Panc1 (cell line): ENCODE results near the gene RAB42. TPM values are rescaled to one million over a fixed set of nuclear protein-coding genes. Genes with fewer than 3 reads are reported as not detected.
A peak's percentile ranks its signal among the peaks of the same experiment; 100 is the strongest.

Experiments
- ATAC-seq: fragments of 200-7000 bp; cut with Tn5 transposase; 2 replicates; pipeline ENCODE4 v1.9.1; 2020; ENCODE audit warnings: mild to moderate bottlenecking, moderate library complexity
- BruUV-seq: library from RNA; stranded (reverse); fragments of 400-500 nt; replicated peaks from 2 replicates; lab custom pipeline; 2021; lab: Mats Ljungman, UMichigan
- CTCF ChIA-PET: fragments of 300-600 bp; sonication (Branson Sonifier 250); formaldehyde crosslinking; loops from one replicate; lab custom pipeline; 2022; ENCODE audit warnings: antibody characterized with exemption; lab: Charles Lee
- POLR2A ChIA-PET: fragments of 300-600 bp; sonication (Branson Sonifier 250); formaldehyde crosslinking; loops from one replicate; lab custom pipeline; 2022; ENCODE audit warnings: antibody characterized with exemption; lab: Charles Lee
- DNase-seq: peaks from one replicate; pipeline ENCODE4 v3.0.0-alpha.2; 2010; ENCODE audit warnings: low read depth, low spot score
- H3K27ac ChIP-seq: 2 replicates; pipeline ENCODE4 v1.5.1; 2011; ENCODE audit warnings: mild to moderate bottlenecking, low read length, inconsistent platforms
- H3K27me3 ChIP-seq: fragments of 200-500 bp; sonication (Bioruptor generic); 2 replicates; pipeline ENCODE4 v1.6.0; 2014; ENCODE audit warnings: low read length, inconsistent platforms; ENCODE audit not compliant: control insufficient read depth, insufficient read depth
- H3K36me3 ChIP-seq: fragments of 200-500 bp; sonication (Bioruptor generic); 2 replicates; pipeline ENCODE4 v1.5.1; 2014; ENCODE audit warnings: inconsistent platforms, mild to moderate bottlenecking, low read length, moderate library complexity; ENCODE audit not compliant: control insufficient read depth, insufficient read depth
- H3K4me1 ChIP-seq: 2 replicates; pipeline ENCODE4 v1.5.1; 2011; ENCODE audit warnings: inconsistent platforms, mild to moderate bottlenecking, low read length, moderate library complexity; ENCODE audit not compliant: control insufficient read depth, insufficient read depth
- H3K4me3 ChIP-seq, 2 experiments: 2 replicates each; pipeline ENCODE4 v1.5.1; 2011 to 2012; ENCODE audit warnings: low read depth in 2 of 2, low read length in 2 of 2, mild to moderate bottlenecking in 2 of 2, inconsistent platforms in 1 of 2, moderate library complexity in 1 of 2
- H3K9me3 ChIP-seq: fragments of 200-500 bp; sonication (Bioruptor generic); 2 replicates; pipeline ENCODE4 v1.5.1; 2014; ENCODE audit warnings: low read depth, mild to moderate bottlenecking, inconsistent platforms, low read length, moderate library complexity; ENCODE audit not compliant: control insufficient read depth, insufficient read depth
- POLR2AphosphoS5 ChIP-seq: IDR thresholded peaks from 2 replicates; pipeline ENCODE4 v1.6.1; 2012; ENCODE audit warnings: mild to moderate bottlenecking, low read depth, low read length, moderate library complexity
- SIN3A ChIP-seq: IDR thresholded peaks from 2 replicates; pipeline ENCODE4 v1.6.1; 2012; ENCODE audit warnings: low read depth, mild to moderate bottlenecking, low read length, moderate library complexity, borderline replicate concordance; ENCODE audit not compliant: insufficient read depth
- TCF7L2 ChIP-seq: IDR thresholded peaks from 2 replicates; pipeline ENCODE4 v1.6.1; 2011; ENCODE audit warnings: mild to moderate bottlenecking, low read depth, low read length, inconsistent platforms
- in situ Hi-C: cut with HindIII; loops from 2 replicates; pipeline ENCODE4 v1.10.0; 2016; ENCODE audit warnings: low sequenced_read_pairs, low pct_unique_long_range_greater_than_20kb
- intact Hi-C: fragments of 100-400 bp; cut with micrococcal nuclease; formaldehyde crosslinking; loops from one replicate; pipeline ENCODE4 v1.10.0; 2022; ENCODE audit not compliant: unreplicated experiment
- total RNA-seq: library from RNA; stranded (reverse); gene quantifications from one replicate; pipeline ENCODE4 v1.2.1, GENCODE V29; 2021; ENCODE audit not compliant: unreplicated experiment
- TF ChIP-seq, protein P1 (sequence below): fragments of 450-650 bp; IDR thresholded peaks from 2 replicates; pipeline ENCODE4 v1.5.1; 2017; ENCODE audit warnings: mild to moderate bottlenecking
- TF ChIP-seq, protein P2 (sequence below), 2 experiments: IDR thresholded peaks; 2 replicates each; pipeline ENCODE4 v1.6.1; 2011 to 2012; ENCODE audit warnings: low read depth in 2 of 2, control low read depth in 1 of 2, low read length in 1 of 2, mild to moderate bottlenecking in 1 of 2, moderate library complexity in 1 of 2; ENCODE audit not compliant: insufficient read depth in 1 of 2

Gene RAB42
- total RNA-seq, 1 experiment from 2014 or later = 4.2 TPM

DNA sequence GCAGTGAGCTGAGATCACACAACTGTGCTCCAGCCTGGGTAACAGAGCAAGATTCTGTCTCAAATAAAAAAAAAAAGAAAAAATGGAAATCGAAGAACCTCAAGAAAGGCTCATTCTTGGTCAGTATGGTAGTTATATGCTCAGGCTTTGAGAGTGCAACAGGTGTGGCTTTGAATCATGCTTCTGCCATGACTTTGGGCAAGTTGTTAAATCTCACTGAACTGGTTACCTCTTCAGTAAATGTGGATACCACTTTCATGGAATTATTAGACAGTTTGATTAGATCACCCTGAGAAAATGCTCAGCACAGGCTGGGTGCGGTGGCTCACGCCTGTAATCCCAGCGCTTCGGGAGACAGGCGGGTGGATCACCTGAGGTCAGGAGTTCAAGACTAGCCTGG, 26.3 kb upstream of the RAB42 start:
- DNase-seq (no peak), ATAC-seq (no peak)
- Histone ChIP-seq H3K27me3 (no peaks in the 10 kb centered on the region), H3K27ac (no peak overlapping the region), H3K9me3 (no peaks in the 10 kb centered on the region), H3K4me3 (no peak overlapping the region), H3K4me1 (no peaks in the 10 kb centered on the region), H3K36me3 (peaks cover 13% of the 10 kb centered on the region; the same call in 1 of the 2 replicates)
- TSS peak; percentile 34 for BruUV-seq
- CTCF ChIA-PET = no interaction called here
- in situ Hi-C loops (no loop called here), intact Hi-C loops (no loop called here)
- TF ChIP-seq, protein P1, sequence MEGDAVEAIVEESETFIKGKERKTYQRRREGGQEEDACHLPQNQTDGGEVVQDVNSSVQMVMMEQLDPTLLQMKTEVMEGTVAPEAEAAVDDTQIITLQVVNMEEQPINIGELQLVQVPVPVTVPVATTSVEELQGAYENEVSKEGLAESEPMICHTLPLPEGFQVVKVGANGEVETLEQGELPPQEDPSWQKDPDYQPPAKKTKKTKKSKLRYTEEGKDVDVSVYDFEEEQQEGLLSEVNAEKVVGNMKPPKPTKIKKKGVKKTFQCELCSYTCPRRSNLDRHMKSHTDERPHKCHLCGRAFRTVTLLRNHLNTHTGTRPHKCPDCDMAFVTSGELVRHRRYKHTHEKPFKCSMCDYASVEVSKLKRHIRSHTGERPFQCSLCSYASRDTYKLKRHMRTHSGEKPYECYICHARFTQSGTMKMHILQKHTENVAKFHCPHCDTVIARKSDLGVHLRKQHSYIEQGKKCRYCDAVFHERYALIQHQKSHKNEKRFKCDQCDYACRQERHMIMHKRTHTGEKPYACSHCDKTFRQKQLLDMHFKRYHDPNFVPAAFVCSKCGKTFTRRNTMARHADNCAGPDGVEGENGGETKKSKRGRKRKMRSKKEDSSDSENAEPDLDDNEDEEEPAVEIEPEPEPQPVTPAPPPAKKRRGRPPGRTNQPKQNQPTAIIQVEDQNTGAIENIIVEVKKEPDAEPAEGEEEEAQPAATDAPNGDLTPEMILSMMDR = no peak
- TF ChIP-seq TCF7L2 (no peak), SIN3A (no peak), POLR2AphosphoS5 (no peak)
- TF ChIP-seq, protein P2, sequence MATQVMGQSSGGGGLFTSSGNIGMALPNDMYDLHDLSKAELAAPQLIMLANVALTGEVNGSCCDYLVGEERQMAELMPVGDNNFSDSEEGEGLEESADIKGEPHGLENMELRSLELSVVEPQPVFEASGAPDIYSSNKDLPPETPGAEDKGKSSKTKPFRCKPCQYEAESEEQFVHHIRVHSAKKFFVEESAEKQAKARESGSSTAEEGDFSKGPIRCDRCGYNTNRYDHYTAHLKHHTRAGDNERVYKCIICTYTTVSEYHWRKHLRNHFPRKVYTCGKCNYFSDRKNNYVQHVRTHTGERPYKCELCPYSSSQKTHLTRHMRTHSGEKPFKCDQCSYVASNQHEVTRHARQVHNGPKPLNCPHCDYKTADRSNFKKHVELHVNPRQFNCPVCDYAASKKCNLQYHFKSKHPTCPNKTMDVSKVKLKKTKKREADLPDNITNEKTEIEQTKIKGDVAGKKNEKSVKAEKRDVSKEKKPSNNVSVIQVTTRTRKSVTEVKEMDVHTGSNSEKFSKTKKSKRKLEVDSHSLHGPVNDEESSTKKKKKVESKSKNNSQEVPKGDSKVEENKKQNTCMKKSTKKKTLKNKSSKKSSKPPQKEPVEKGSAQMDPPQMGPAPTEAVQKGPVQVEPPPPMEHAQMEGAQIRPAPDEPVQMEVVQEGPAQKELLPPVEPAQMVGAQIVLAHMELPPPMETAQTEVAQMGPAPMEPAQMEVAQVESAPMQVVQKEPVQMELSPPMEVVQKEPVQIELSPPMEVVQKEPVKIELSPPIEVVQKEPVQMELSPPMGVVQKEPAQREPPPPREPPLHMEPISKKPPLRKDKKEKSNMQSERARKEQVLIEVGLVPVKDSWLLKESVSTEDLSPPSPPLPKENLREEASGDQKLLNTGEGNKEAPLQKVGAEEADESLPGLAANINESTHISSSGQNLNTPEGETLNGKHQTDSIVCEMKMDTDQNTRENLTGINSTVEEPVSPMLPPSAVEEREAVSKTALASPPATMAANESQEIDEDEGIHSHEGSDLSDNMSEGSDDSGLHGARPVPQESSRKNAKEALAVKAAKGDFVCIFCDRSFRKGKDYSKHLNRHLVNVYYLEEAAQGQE (IDR thresholded peaks at IDR 0.05; ENCODE audit: insufficient read depth in 1 of 2, low read depth in 2 of 2, low read length in 1 of 2) = no peak
- POLR2A ChIA-PET = interaction anchor here (0.7 kb wide), 1 partner anchor 11 kb away, joined by 4 read pairs; no protein-coding TSS in a partner anchor

DNA sequence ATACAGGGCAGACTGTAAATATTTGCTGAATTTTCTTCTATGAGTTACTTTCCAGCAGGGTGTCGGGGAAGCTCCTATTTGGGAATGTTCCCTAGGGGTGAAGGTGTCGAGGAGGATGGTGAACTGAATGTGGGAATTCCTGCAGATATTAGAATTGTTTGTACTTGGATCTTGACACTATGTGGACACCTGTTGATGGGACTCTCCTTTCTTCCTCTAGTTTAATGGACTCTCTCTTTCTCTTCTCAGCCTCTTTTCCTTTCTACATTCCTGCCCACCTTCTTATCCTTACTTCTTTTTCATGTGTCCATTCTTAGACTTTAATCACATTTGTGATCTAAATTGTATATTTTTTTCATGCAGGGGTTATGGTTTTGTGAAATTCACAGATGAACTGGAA, 25.1 kb upstream of the RAB42 start:
- DNase-seq (no peak), ATAC-seq (no peak)
- Histone ChIP-seq H3K36me3 (peaks cover 12% of the 10 kb centered on the region; the same call in 1 of the 2 replicates), H3K9me3 (no peaks in the 10 kb centered on the region), H3K4me3 (no peak overlapping the region), H3K27me3 (no peaks in the 10 kb centered on the region), H3K4me1 (no peaks in the 10 kb centered on the region), H3K27ac (no peak overlapping the region)
- POLR2A ChIA-PET = interaction anchor here (0.8 kb wide), 1 partner anchor 13 kb away, joined by 4 read pairs; no protein-coding TSS in a partner anchor
- intact Hi-C loops (no loop called here), in situ Hi-C loops (no loop called here)
- TSS peak; percentile 47 for BruUV-seq
- TF ChIP-seq POLR2AphosphoS5 (no peak), SIN3A (no peak), TCF7L2 (no peak)
- TF ChIP-seq, protein P2 (IDR thresholded peaks at IDR 0.05; ENCODE audit: insufficient read depth in 1 of 2, low read depth in 2 of 2, low read length in 1 of 2) = no peak
- TF ChIP-seq, protein P1 = no peak
- CTCF ChIA-PET = no interaction called here
